OCI-M1 (cell line): ENCODE results near the gene EVL.

ENCODE experiments used
- DNase-seq: peaks from one replicate; lab custom pipeline; 2025; lab: John Stamatoyannopoulos, UW

EVL gene

DNA sequence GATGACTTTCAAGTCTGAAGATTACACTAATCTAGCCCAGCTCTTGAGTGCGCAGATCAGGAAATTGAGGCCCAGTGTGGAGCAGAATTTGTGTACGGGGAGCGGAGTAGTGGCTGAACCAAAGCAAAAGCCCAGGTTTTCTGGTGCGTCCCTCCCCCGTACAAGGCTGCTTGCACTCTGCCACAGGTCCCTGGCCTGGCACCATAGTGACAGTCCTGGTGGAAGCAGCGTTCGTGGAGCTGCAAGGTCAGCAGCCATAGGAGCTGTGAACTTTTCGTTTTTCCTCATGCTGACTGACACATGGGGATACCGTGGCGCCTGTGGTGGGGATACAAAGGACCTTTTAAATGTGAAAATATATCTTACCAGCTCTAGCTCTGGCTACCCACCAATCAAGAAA is 1.7 kb downstream of the EVL start:
- DNase-seq, result no peak

DNA sequence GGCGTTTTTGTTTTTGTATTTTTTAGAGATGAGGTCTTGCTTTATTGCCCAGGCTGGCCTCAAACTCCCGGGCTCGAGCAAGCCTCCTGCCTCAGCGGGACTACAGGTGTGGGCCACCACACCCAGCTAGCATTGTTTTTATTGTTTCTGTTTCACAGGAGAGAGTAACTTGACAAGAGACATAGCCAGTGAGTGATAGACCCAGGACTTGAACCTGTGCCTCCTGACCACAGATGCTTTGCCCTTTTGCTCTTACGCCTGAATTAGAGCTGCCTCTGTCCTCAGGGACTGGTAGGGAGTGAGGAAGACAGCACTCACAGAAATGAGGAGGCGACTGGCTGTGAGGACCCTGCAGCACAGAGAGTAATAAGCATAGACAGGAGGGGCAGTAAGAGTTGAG is 2.3 kb downstream of the EVL start:
- no peak for DNase-seq

DNA sequence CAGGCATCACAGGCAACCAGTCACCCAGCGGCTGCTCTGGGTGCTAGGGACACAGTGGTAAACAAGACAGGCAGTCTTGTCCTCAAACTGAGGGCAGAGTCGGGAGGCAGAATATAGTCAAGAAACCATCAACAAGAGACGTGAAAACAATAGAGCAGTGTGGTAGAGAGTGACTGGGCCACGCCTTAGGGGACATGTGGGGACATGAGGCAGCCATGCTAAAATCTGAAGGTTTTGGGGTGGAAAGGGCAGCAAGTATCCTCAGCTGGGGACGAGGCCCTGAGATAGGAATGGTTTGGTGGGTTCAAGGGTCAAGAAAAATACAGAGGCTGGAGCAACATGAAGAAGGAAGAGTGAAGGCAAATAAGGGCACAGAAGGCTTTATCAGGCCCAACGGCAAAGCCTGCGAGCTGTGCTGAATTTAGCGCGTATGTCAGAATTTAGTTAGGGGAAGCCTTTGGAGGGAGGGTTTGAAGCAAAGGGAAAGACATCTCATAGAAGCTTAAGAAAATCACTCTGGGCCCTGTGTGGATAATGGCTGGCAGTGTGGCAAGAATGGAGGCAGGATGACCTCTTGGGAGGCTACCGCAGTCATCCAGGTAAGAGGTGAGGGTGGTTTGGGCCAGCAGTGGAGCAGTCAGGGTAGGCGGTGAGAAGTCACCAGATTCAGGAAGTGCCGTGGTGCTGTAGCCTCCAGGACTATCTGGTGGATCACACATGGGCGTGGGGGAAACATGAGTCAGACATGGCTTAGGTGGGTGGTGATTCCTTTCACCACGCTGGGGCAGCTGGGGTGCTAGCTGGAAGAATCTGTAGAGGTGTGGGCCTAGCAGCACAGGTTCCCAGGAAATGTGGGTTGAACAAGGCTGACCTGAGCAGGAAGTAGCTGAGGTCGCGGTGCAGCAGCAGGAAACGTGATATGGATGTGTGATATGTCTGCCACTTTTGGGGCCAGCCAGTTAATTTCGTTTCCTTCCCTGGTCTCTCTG is 3.0 kb downstream of the EVL start:
- DNase-seq, result peak; percentile 15

DNA sequence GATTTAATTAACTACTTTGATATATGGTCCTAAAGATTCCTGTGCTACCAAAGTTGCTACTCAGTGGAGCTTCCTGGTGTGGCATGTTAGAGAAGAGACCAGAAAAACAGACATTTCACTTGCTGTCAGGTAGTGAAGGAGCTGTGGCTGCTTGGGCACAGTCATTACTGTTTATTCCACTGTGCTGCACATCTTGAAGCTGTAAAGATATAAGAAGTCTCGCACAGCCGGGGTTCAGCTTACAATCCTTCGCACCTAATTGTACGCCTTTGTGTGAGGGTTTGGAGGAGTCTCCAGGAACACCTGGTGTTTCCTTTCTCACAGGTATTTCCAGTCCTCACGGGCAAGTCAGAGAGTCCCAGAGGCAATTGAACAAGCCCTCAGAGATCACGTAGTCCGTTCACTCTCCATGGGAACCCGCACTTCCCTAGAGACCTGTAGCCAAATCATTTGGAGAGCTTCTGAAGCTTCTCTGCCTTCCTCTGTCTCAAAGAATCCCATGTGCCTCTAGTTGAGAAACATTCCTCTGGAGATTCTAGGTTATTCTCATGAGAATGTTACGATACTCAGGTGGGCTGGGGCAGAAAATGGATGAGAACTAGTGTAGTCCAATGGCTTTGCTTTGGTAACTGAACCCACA is 4.1 kb downstream of the EVL start:
- DNase-seq, result no peak

DNA sequence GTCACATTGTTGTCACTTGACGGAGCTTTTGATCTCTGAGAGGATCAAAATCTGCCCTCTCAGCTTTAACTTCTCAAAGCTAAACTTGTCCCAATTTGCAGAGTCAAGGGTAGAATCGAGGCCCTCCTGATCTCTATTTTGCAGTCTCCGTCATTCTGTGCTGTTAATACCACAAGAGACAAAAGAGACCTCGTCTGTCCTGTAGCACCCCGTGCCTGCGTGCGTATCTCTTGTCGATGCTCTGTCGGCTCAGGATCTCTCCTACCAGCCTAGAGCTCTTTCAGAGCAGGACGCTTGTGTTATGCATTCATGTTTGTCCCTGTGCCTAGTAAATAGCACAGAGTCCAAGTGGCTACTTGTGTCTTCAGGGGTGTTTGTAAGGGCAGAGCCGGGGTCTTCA is 5.1 kb downstream of the EVL start:
- DNase-seq, result no peak

DNA sequence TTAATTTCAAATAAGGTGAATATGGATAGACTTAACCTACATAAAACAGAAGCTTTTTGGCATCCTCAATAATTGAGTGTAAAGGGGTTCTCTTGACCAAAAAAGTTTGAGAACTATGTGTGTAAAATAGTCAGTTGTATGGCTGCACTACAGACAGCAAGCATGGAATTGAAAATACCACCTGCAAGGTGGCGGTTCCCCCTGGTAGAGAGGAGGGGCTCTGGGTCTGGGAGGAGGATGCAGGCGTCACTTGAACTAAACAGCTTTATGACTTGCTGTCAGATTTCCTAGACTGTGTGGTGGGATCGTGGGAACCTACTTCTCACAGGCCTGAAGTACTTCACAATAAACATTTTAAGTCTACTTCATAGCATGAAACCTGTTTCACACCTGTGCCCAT is 6.3 kb downstream of the EVL start:
- no peak for DNase-seq

DNA sequence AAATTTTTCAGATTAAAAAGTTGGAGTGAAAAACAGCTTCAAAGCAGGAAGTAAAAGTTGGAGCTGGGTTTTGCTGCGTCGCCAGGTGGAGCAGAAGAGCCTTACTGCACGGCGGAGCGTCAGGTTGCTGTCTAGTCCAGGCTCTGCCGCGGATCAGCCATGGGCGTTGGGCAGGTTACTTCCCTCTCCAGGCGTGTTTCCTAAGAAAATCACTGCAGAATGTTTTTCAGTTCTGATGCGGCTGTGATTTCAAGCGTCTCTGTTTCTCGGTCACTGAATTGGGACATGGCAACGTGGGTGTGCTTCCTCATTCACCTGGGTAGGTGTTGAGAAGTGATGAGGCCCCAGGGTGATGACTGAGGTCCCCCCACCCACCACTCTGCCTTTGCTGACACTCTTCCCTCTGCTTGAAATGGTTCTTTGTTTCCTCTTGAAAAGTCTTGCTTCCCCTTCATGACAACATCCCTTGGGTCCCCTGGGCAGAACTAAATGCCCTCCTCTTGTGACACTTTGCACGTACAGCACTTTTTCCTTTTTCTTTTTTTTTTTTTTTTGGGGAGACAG is 7.6 kb downstream of the EVL start:
- peak; percentile 69 for DNase-seq

DNA sequence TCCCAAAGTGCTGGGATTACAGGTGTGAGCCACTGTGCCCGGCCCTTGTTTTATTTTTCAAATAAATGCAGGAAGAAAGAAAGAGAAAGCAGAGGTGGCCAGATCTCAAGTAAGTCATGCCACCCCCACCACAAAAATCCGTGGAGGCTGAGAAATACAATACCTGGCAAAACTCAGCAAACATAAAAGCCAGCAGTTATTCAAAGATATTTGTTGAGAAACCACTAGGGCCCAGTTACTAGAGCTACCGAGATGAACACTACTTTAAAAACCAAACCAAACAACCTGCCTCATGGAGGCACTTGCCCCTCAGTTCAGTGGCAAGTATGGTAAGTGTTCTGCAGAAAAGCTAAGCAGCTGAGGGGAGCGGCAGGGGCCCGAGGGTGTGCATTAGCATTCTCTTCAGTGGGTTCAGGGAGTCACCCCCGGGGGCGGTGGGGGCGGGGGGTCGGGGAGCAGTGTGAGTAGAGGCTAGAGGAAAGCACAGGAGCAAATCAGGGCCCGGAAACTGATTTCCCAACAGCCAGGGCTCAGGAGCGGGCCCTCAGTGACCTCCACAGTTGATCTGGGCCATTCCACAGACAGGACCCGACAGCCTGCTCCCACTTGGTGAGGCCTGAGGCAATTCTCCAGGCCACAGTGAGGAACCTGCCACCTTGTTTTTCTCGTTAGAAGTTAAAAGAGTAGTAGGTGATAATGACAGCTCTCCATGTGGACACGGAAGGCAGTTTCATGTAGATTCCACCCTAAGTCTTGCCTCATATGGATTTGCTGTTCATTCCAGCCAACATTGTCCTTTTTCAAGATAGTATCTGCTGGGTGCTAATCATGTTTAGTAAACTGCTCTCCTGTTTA is 8.6 kb downstream of the EVL start:
- DNase-seq, result no peak

DNA sequence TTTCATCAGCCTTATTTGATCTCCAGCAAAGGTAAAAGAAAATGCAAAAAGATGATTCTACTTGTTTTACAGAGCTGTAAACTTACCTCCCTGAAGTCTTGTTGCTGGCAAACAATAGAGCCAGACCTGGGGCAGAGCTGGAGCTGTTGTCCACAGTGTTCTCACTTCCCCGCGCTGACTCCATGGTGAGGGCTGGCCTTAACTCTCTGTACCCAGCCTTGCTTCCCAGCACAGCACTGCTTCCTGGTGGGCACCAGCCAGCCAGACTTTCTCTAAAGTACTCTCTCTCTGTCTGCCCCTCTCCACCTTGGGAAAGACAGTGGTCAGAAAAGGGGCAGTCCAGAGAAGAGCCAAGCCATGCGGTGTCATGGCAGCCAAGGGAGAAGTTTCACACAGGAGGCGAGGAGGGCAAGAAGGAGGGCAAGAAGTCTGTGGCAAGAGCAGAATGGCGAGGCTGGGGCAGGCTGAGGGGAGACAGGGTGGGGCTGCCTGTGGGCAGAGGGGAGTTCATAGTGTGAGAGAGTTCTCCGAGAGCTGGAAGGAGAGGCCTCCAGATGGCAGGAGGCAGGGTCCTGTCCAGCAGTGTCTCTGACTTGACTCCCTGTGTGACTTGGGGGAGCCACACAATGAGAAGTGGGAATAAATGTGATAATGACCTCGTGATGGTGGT is 9.3 kb downstream of the EVL start:
- DNase-seq, result no peak

DNA sequence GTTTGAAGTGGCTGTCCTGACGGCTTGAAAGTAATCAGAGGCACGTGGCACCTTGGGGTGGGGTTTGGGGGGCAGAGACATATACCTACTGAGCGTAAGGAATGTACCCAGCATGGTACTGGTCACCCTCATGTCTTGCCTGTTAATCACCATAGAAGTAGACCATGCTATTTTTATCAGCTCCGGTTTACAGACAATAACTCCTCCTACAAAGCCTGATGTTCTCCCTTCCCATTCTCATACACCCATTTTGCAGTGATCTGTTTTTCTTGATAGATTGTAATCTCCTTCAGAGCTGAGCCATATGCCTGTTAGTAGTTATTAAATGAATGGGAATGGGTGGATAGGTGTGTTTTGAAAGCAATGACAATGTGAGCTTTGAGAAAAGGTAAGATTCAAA is 10.5 kb downstream of the EVL start:
- no peak for DNase-seq

DNA sequence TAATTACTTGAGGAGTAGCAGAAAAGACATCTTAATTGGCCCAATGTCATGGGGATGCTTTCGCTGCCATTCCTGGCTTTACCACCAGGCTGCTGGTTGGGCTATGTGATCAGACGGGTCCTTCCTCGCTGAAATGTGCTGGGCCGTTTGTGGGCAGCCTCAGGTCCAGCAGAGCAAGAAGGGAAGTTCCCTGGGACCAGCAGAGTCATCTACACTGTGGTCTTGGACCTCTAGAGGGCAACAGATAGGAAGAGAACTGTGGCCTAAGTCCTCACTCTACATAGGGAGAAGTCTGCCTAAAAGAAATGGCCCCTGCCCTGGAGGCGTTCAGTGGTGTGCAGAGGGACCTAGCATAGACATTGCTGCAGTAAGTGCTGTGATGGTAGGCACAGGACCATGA is 10.9 kb downstream of the EVL start:
- DNase-seq, result peak; percentile 87

DNA sequence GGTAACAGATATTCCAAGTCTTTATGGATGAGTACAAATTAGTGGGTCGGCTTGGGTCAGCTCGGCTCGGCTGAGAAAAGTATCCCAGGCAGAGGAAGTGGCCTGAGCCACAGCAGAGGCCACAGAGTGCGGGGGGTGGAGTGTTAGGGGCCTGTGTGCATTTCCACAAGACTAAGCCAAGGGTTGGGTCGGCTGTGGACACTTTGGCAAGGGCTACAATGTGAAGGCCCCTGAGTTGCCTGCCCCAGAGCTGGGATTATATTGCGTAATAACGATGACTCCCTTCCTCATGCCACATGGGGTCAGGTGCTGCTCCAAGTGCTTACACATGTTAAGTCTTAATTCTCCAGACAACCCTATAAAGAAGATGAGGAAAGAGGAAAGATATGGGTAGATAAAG is 11.4 kb downstream of the EVL start:
- DNase-seq, result no peak

DNA sequence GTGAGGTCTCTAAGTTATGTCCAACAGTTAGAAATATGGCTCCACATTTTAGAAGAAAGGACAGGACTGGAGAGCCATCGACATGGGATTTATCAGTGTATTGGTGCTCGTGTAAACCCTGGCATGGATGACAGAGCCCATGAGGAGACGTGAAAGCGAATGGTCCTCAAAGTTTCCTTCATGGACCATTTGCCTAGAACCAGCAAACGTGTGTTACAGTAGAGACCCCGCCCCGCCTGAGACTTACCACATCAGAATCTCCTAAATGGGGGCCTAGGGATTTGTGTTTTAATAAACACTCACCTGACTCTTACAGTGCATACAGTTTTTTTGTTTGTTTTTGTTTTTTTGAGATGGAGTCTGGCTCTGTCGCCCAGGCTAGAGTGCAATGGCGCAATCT is 12.2 kb downstream of the EVL start:
- DNase-seq, result no peak

DNA sequence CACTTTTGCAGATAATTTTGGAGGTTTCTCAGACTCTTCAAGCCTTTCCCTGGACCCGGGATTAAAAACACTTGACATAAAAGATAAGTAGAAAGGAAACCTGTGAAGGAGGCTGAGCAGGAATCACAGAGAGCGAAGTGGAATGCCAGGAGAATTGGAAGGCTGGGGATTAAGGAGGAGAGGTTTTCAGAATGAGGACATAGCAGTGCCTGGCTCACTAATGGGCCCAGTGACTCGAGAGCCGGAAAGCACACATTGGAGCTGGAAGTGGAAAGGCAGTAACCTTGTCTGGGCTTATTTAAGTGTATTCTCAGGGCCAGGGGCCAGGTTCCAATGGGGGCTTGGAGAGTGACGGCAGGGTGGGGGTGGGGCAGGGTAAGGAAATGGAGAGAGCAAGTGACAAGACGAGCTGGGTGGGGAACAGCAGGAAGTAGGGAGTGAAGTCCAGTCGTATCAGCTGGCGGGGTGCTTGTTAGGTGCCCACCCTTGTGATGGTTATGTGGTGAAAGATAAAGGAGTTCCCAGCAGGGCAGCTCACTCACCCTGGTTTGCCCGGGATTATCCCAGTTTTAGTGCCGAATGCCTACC is 13.1 kb downstream of the EVL start:
- no peak for DNase-seq

DNA sequence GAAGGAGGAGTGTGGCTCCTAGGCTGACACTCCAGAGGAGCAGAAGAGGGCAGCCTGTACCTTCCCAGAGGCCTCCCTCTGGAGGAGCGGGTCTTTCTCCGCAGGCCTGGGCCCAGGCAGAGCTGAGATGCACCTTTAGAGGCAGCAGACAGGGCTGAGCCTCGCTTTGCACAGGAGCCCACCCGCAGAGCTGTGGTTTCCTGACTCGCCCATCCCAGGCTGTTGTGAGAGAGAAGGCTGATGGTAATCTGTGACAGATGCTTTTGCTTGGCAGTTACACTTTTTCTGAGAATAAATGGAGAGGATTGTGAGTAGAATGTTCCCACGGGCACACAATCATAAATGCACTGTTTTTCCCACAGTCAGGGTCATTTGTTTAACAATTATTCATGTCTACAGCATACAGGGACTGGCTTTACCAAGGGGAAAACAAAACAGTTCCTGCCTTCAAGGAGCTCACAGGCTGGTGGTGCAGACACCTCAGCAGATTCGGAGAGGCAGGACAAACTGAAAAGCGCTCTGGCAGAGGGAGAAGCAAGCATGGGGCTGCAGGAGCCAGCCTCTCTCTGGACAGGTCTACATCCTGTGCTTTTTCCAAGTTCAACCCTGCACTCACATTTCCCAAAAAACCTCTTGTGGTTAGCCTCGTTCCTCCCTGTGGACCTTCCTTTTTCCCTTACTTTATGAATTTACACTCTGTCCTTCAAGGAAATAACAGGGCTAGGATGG is 13.9 kb downstream of the EVL start:
- peak; percentile 21 for DNase-seq

DNA sequence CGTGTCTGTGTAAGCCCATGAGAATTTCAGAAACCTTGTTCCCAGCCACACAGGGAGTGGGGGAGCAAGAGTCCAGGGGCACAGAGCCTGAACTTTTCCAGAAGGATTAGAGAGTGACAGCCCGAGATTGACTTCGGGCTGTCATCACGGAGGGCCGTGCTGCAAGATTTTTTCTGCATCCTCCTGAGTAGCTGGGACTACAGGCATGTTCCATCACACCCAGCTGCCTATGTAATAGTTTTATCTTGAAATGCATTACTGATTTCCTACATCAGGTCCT is 14.4 kb downstream of the EVL start:
- DNase-seq, result no peak

DNA sequence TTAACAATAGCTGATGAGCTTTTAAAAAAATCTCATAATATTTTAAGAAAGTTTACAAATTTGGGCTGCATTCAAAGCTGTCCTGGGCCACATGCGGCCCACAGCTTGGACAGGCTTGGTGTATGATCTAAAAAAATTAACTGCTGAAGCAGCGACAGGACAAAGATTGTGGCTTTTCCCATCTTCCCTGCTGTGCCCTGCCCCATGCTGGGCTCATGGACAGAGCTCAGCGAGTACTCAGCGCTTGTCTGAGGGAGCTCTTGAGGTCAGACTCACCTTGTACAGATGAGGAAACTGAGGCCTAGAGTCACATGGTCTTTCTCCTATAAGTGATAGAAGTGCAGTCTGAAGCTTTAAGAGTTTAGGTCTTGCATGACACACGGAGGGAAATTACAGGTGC is 15.0 kb downstream of the EVL start:
- DNase-seq, result no peak

DNA sequence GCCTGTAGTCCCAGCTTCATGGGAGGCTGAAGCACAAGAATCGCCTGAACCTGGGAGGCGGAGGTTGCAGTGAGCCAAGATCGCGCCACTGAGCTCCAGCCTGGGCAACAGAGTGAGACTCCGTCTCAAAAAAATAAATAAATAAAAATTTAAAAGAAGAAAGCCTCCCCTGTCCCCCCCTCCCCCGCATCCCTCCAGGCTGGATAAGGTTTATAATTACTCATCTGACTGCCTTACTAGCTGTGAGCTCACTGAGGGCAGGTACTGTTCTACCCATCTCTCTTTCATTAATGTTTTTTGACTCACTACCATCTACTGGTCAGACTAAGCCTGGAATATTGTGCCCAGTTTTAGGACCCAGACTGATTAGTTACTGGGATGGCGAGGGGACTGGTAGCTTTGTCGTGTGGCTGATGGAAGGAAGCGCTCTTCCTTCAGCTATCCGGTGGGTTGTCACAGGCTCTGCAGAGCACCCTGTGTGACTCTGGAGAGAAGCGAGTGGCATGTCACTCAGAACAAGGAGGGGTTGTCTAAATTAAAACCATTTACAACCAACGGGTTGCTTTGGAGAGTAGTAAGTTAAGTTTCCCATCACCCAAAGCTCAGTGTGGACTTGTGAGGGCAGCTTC is 16.9 kb downstream of the EVL start:
- no peak for DNase-seq

DNA sequence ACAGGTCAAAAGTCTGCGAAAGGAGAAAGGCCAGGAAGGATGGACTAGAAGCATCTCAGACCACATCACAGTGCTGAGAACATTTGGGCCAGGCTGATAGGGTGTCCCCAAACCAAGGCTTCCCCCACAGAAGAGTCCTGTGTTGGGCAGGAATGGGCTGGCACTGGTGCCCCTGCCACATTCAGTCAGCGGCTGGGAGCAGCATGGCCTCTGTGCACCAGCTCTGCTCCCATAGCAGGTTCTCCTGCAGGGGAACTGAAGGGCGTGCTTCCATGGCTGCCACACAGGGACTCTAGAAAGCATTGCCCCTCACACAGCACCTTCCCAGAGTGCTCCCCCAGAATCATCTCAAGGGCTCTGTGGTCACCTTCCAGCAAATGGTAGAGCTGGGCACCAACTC is 17.5 kb downstream of the EVL start:
- no peak for DNase-seq

DNA sequence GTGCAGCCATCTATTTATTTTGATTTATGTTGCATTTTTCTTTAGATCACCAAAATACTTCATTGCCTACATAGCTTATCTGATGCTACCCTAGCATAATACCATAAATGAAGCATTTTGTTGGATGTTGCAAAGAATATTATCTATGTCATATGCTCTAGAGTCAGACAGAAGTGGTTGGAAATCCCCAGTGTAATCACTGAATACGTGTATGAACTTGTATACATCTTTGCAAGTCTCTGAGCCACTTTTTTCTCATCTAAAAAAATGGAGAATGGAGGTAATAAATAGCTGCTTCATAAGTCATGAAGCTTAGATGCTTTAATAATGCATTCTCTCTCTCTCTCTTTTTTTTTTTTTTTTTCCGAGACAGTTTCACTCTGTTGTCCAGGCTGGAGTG is 18.5 kb downstream of the EVL start:
- no peak for DNase-seq
